CD14-positive monocyte (primary cell): Measurements from ENCODE around the gene NSUN3. TPM values are rescaled to one million over a fixed set of nuclear protein-coding genes. Genes with fewer than 3 reads are reported as not detected.
A peak's percentile ranks its signal among the peaks of the same experiment; 100 is the strongest.

Experiments used
- DNase-seq, 3 donors: peaks; one replicate each; pipeline ENCODE4 v3.0.0-alpha.2; 2011 to 2022
- H2AFZ ChIP-seq: 2 replicates; pipeline ENCODE4 v1.6.0; 2012; ENCODE audit warnings: mild to moderate bottlenecking, low read depth, low read length, inconsistent platforms; ENCODE audit not compliant: insufficient read depth, poor library complexity, severe bottlenecking
- H3K27ac ChIP-seq, 2 donors: 1 replicate in 1 of 2; 2 replicates in 1 of 2; pipeline ENCODE4 v1.5.1; 2012 to 2013; ENCODE audit warnings: low read length in 2 of 2, control low read depth in 1 of 2, inconsistent platforms in 1 of 2, low read depth in 1 of 2, mild to moderate bottlenecking in 1 of 2
- H3K27me3 ChIP-seq, 2 donors: one replicate each; pipeline versions ENCODE4 v1.6.0 to v1.6.1; 2011 to 2013; ENCODE audit warnings: low read length in 2 of 2; ENCODE audit not compliant: control insufficient read depth in 2 of 2, insufficient read depth in 2 of 2
- H3K36me3 ChIP-seq, 2 donors: replicated peaks in 1 of 2; 1 replicate in 1 of 2; 2 replicates in 1 of 2; pipeline versions ENCODE4 v1.5.1 to v1.6.1; 2012 to 2013; ENCODE audit warnings: low read length in 2 of 2, control low read depth in 1 of 2, inconsistent platforms in 1 of 2, mild to moderate bottlenecking in 1 of 2; ENCODE audit not compliant: insufficient read depth in 2 of 2, control insufficient read depth in 1 of 2
- H3K4me1 ChIP-seq, 2 donors: 1 replicate in 1 of 2; 2 replicates in 1 of 2; pipeline versions ENCODE4 v1.5.1 to v1.6.1; 2012 to 2013; ENCODE audit warnings: low read length in 2 of 2, control low read depth in 1 of 2, inconsistent platforms in 1 of 2, mild to moderate bottlenecking in 1 of 2, moderate library complexity in 1 of 2; ENCODE audit not compliant: insufficient read depth in 2 of 2, control insufficient read depth in 1 of 2
- H3K4me2 ChIP-seq: replicated peaks from 2 replicates; pipeline ENCODE3; 2012; ENCODE audit warnings: low read length, moderate library complexity, mild to moderate bottlenecking; ENCODE audit not compliant: poor library complexity, severe bottlenecking; ENCODE audit errors: extremely low read depth
- H3K4me3 ChIP-seq, 3 experiments: fragments of 200-600 bp in 1 of 3; sonication (generic) in 1 of 3; replicated peaks in 1 of 3; 1 replicate in 2 of 3; 2 replicates in 1 of 3; pipeline ENCODE4 v1.5.1; 2011 to 2013; ENCODE audit warnings: low read length in 3 of 3, mild to moderate bottlenecking in 3 of 3, control low read depth in 2 of 3, low read depth in 2 of 3, inconsistent platforms in 1 of 3, moderate library complexity in 1 of 3
- H3K79me2 ChIP-seq: 2 replicates; pipeline ENCODE4 v1.6.0; 2012; ENCODE audit warnings: mild to moderate bottlenecking, control low read depth, inconsistent platforms, low read length, moderate library complexity; ENCODE audit not compliant: insufficient read depth
- H3K9ac ChIP-seq: 2 replicates; pipeline ENCODE4 v1.6.0; 2017; ENCODE audit warnings: low read length, mild to moderate bottlenecking; ENCODE audit not compliant: insufficient read depth, poor library complexity, severe bottlenecking
- H3K9me3 ChIP-seq, 2 donors: replicated peaks in 1 of 2; 1 replicate in 1 of 2; 2 replicates in 1 of 2; pipeline versions ENCODE4 v1.5.1 to v1.6.1; 2012 to 2013; ENCODE audit warnings: low read length in 2 of 2, control low read depth in 1 of 2; ENCODE audit not compliant: control insufficient read depth in 1 of 2, insufficient read depth in 1 of 2
- H4K20me1 ChIP-seq: 2 replicates; pipeline ENCODE4 v1.6.0; 2012; ENCODE audit warnings: mild to moderate bottlenecking, low read length, control low read depth, moderate library complexity; ENCODE audit not compliant: insufficient read depth
- H3K27ac Mint-ChIP-seq, 7 donors: one replicate each; pipeline ENCODE4 v1.8.0; 2020; ENCODE audit warnings: mild to moderate bottlenecking in 7 of 7, mixed read lengths in 7 of 7, moderate library complexity in 6 of 7, inconsistent platforms in 2 of 7
- H3K27me3 Mint-ChIP-seq, 3 donors: one replicate each; pipeline ENCODE4 v1.8.0; 2021 to 2022; ENCODE audit warnings: low read depth in 3 of 3, mild to moderate bottlenecking in 3 of 3, mixed read lengths in 3 of 3, moderate library complexity in 3 of 3, inconsistent platforms in 1 of 3
- H3K36me3 Mint-ChIP-seq, 2 donors: one replicate each; pipeline ENCODE4 v1.8.0; 2020; ENCODE audit warnings: mixed read lengths in 2 of 2, inconsistent platforms in 1 of 2, mild to moderate bottlenecking in 1 of 2
- H3K4me1 Mint-ChIP-seq: one replicate; pipeline ENCODE4 v1.8.0; 2020; ENCODE audit warnings: mild to moderate bottlenecking, mixed read lengths
- H3K4me3 Mint-ChIP-seq, 2 donors: one replicate each; pipeline ENCODE4 v1.8.0; 2020; ENCODE audit warnings: mild to moderate bottlenecking in 2 of 2, mixed read lengths in 2 of 2, moderate library complexity in 1 of 2
- H3K9me3 Mint-ChIP-seq, 7 donors: one replicate each; pipeline ENCODE4 v1.8.0; 2020 to 2022; ENCODE audit warnings: mixed read lengths in 7 of 7, mild to moderate bottlenecking in 6 of 7, moderate library complexity in 6 of 7, inconsistent platforms in 2 of 7
- WGBS: methylation state at CpG from one replicate; pipeline ENCODE4 v1.1.5; 2013; ENCODE audit warnings: missing lambda C conversion rate; ENCODE audit not compliant: insufficient coverage; 5-methylcytosine and 5-hydroxymethylcytosine counted together
- intact Hi-C, 2 donors: fragments of 100-400 bp; cut with micrococcal nuclease; formaldehyde crosslinking; loops; one replicate each; pipeline versions ENCODE4 v1.15.0 to v1.15.1; 2023
- polyA plus RNA-seq, 3 donors: library from polyadenylated mRNA; depleted of rRNA in 1 of 3; unstranded in 2 of 3; stranded (reverse) in 1 of 3; fragments of 300-500 nt in 2 of 3; fragments of >200 nt in 1 of 3; fragmentation: Illumina TruSeq in 2 of 3; gene quantifications; 1 replicate in 2 of 3; 2 replicates in 1 of 3; pipeline ENCODE4 v1.2.3, GENCODE V29; 2012 to 2021
- TF ChIP-seq, protein P1 (sequence below): fragments of 200-600 bp; IDR thresholded peaks from one replicate; pipeline ENCODE4 v1.8.0; 2022; ENCODE audit warnings: antibody characterized with exemption, mild to moderate bottlenecking

Gene NSUN3
- polyA plus RNA-seq, 3 donors = 6.6 to 8.8 (median 7.2) TPM

DNA sequence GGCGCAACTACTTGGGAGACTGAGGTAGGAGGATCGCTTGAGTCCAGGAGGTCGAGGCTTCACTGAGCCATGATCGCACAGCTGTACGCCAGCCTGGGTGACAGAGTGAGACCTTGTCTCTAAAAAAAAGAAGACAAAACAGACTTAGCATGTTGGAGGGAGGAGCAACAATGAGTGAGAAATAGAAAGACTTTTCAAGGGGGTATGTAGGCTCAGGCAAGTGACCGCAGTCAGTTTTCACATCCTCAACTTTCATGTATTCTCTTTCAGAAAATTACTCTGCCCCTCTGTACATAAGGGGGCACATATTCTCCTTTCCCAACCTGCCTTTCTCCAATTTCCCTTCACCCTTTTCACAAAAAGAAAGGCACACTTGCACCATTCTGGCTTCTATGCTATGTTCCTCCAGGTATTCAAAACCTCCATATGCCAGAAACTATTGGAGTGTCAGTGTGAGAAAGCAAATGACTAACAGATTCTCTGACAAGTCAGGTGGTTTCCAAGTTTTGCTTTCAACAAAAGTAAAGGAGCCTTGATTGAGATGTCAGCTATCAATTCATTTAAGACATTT is 7.6 kb downstream of the NSUN3 start:
- peaks cover 54% of the 10 kb centered on the region for H4K20me1 ChIP-seq
- intact Hi-C loops = no loop called here
- peaks cover 11% of the 10 kb centered on the region for H3K4me1 Mint-ChIP-seq
- 100% methylated on average over 5 of the region's 6 CpGs for WGBS
- H3K27me3 Mint-ChIP-seq = no peaks in the 10 kb centered on the region
- H3K27ac Mint-ChIP-seq = peak overlapping the region in 1 of 7 donors; percentile 2
- H3K27me3 ChIP-seq = no peaks in the 10 kb centered on the region
- H3K9me3 ChIP-seq = no peaks in the 10 kb centered on the region
- H3K4me3 ChIP-seq = no peak overlapping the region
- H3K4me1 ChIP-seq = peaks cover 3 to 9% of the 10 kb centered on the region in 2 donors
- no peak for DNase-seq
- no peak overlapping the region for H2AFZ ChIP-seq
- H3K36me3 Mint-ChIP-seq = peaks cover 48 to 60% of the 10 kb centered on the region in 2 donors
- H3K4me3 Mint-ChIP-seq = no peak overlapping the region
- no peak overlapping the region for H3K4me2 ChIP-seq
- H3K9ac ChIP-seq = no peak overlapping the region
- peaks cover 0 to 8% (median 4%) of the 10 kb centered on the region in 7 donors for H3K9me3 Mint-ChIP-seq
- H3K79me2 ChIP-seq = peaks cover 80% of the 10 kb centered on the region
- H3K36me3 ChIP-seq = peaks cover 7 to 49% of the 10 kb centered on the region in 2 donors
- TF ChIP-seq, protein P1, sequence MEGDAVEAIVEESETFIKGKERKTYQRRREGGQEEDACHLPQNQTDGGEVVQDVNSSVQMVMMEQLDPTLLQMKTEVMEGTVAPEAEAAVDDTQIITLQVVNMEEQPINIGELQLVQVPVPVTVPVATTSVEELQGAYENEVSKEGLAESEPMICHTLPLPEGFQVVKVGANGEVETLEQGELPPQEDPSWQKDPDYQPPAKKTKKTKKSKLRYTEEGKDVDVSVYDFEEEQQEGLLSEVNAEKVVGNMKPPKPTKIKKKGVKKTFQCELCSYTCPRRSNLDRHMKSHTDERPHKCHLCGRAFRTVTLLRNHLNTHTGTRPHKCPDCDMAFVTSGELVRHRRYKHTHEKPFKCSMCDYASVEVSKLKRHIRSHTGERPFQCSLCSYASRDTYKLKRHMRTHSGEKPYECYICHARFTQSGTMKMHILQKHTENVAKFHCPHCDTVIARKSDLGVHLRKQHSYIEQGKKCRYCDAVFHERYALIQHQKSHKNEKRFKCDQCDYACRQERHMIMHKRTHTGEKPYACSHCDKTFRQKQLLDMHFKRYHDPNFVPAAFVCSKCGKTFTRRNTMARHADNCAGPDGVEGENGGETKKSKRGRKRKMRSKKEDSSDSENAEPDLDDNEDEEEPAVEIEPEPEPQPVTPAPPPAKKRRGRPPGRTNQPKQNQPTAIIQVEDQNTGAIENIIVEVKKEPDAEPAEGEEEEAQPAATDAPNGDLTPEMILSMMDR = no peak
- no peak overlapping the region for H3K27ac ChIP-seq

DNA sequence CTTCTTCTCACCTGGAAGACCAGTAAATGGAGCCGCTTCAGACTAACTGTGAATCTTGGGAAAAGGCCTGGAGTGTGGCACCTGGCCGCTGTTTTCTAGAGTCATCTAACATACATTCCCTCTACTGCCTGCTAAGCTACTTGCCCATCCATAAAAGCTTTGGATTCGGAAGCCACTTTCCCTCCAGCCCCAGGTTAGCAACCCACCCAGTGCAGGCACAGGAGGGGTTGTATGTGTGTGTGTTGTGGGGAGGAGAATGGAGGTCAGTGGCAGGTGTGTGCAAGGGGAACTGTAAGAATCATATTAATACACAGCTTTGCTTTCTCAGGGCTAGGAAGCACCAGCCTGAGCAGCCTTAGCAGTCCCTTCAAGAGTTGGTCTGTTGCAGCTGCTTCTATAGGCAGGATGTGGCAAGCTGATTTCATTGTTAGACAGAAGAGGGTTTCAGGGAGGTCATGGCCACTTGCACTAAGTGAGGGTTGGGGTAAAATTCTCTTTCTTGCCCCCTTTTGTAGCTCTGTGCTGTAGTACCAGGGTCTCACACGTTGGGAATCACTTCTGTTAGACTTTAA is 8.9 kb downstream of the NSUN3 start:
- peak overlapping the region in 1 of 7 donors; percentile 41 for H3K27ac Mint-ChIP-seq
- WGBS = 100% methylated on average over 1 of the region's 4 CpGs
- H3K79me2 ChIP-seq = peaks cover 77% of the 10 kb centered on the region

More for the DNA sequence above, 8.9 kb downstream of the NSUN3 start:
- Mint-ChIP-seq H3K27me3 (no peaks in the 10 kb centered on the region), H3K9me3 (peaks cover 1 to 8% (median 3%) of the 10 kb centered on the region in 7 donors), H3K4me1 (peaks cover 1% of the 10 kb centered on the region), H3K36me3 (peaks cover 52 to 66% of the 10 kb centered on the region in 2 donors), H3K4me3 (no peak overlapping the region)
- H2AFZ ChIP-seq = no peak overlapping the region
- H3K4me2 ChIP-seq = no peak overlapping the region
- no peaks in the 10 kb centered on the region for H3K4me1 ChIP-seq
- H3K9ac ChIP-seq = no peak overlapping the region
- no peak overlapping the region for H3K4me3 ChIP-seq
- H3K27me3 ChIP-seq = no peaks in the 10 kb centered on the region
- peaks cover 10 to 59% of the 10 kb centered on the region in 2 donors for H3K36me3 ChIP-seq
- H3K9me3 ChIP-seq = no peaks in the 10 kb centered on the region
- intact Hi-C loops = no loop called here
- no peak for DNase-seq
- peaks cover 61% of the 10 kb centered on the region for H4K20me1 ChIP-seq
- peak overlapping the region in 1 of 2 donors; percentile 32 for H3K27ac ChIP-seq
- TF ChIP-seq, protein P1 = no peak
